Psoas muscle (tissue), 8 donors: ENCODE measurements around the gene WBP1L. TPM values are rescaled to one million over a fixed set of nuclear protein-coding genes. Genes with fewer than 3 reads are reported as not detected.
A peak's percentile ranks its signal among the peaks of the same experiment; 100 is the strongest.

Source experiments
- ATAC-seq, 4 donors: fragments of 200-7000 bp; cut with Tn5 transposase; one replicate each; pipeline ENCODE4 v1.9.1; 2020; ENCODE audit warnings: moderate library complexity in 3 of 4, mild to moderate bottlenecking in 2 of 4
- DNase-seq, 2 donors: peaks; one replicate each; pipeline ENCODE4 v3.0.0-alpha.2; 2020
- H3K27ac ChIP-seq: fragments of 200-600 bp; one replicate; pipeline ENCODE4 v1.8.0; 2022
- H3K27me3 ChIP-seq, 3 donors: fragments of 200-600 bp in 1 of 3; one replicate each; pipeline versions ENCODE4 v1.6.1 to v1.8.0; 2013 to 2022; ENCODE audit warnings: low read length in 2 of 3, mild to moderate bottlenecking in 2 of 3, moderate library complexity in 1 of 3; ENCODE audit not compliant: insufficient read depth in 3 of 3
- H3K36me3 ChIP-seq, 2 donors: fragments of 200-600 bp in 1 of 2; one replicate each; pipeline versions ENCODE4 v1.6.1 to v1.8.0; 2013 to 2022; ENCODE audit warnings: low read depth in 1 of 2, mild to moderate bottlenecking in 1 of 2, moderate library complexity in 1 of 2; ENCODE audit not compliant: insufficient read depth in 1 of 2
- H3K4me1 ChIP-seq: fragments of 200-600 bp; one replicate; pipeline ENCODE4 v1.8.0; 2022
- H3K4me3 ChIP-seq: fragments of 200-600 bp; one replicate; pipeline ENCODE4 v1.8.0; 2022; ENCODE audit warnings: mild to moderate bottlenecking
- H3K9me3 ChIP-seq: fragments of 200-600 bp; one replicate; pipeline ENCODE4 v1.8.0; 2022
- WGBS, 3 donors: extraction: QIAGEN DNeasy Blood & Tissue Kit; methylation state at CpG; one replicate each; pipeline versions ENCODE4 v1.1.6 to v1.1.7; 2013; 5-methylcytosine and 5-hydroxymethylcytosine counted together
- intact Hi-C, 2 donors: fragments of 100-400 bp; cut with DNase I; formaldehyde crosslinking; loops; one replicate each; pipeline versions ENCODE4 v1.11.0 to v1.14.2; 2022
- polyA plus RNA-seq, 3 donors: library from polyadenylated mRNA; stranded (reverse); fragments of 200-250 nt; gene quantifications; one replicate each; pipeline ENCODE4 v1.2.3, GENCODE V29; 2013
- total RNA-seq, 4 donors: library from RNA; stranded (reverse); fragmentation: NEBNext Ultra II Directional in 2 of 4; extraction: Animal tissue kit (Norgen Biotek cat#: 25700) in 2 of 4; gene quantifications; one replicate each; pipeline versions ENCODE4 v1.2.1 to v1.2.4, GENCODE V29; 2021 to 2023
- TF ChIP-seq, protein P1 (sequence below): fragments of 200-600 bp; IDR thresholded peaks from one replicate; pipeline ENCODE4 v1.8.0; 2022; ENCODE audit warnings: antibody characterized with exemption
- donor health status: healthy with polysubstance abuse.
- donor health status: DM: no; HTN: no; CAD: no; lungs with moderate emphysema.
- donor health status: Bipolar disorder and iron deficiency.
- donor health status: healthy.
- donor health status: DM: yes; HTN: yes; CAD: no.
- donor health status: DM: no; HTN: no; CAD: no.
- donor health status: DM: no; HTN: no; CAD: no.
- donor health status: DM: yes; HTN: yes; CAD: no.

Gene WBP1L
- total and polyA plus RNA-seq, 7 donors, result 26.4 to 77.2 (median 54.1) TPM

DNA sequence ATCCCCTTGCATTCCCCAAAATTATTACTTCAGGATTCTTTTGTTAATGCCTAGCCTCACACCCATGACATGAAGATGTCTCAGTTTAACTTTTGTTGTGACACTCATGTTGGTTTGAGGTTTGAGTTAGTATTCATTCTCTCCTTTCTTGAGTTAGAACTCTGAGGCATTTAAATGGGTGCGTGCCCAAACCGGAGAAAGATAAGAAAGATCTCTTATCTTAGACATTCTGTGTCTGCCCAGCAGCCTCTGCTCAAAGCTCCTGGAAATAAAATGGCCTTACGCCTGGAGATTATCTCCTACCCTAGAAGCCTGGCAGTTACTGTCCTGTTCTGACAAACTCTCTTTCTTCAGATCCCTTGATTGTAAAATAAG, 26.3 kb downstream of the WBP1L start:
- peaks cover 50% of the 10 kb centered on the region for H3K4me1 ChIP-seq
- H3K27ac ChIP-seq, result peak overlapping the region; percentile 98
- H3K27me3 ChIP-seq, result no peaks in the 10 kb centered on the region
- TF ChIP-seq, protein P1, sequence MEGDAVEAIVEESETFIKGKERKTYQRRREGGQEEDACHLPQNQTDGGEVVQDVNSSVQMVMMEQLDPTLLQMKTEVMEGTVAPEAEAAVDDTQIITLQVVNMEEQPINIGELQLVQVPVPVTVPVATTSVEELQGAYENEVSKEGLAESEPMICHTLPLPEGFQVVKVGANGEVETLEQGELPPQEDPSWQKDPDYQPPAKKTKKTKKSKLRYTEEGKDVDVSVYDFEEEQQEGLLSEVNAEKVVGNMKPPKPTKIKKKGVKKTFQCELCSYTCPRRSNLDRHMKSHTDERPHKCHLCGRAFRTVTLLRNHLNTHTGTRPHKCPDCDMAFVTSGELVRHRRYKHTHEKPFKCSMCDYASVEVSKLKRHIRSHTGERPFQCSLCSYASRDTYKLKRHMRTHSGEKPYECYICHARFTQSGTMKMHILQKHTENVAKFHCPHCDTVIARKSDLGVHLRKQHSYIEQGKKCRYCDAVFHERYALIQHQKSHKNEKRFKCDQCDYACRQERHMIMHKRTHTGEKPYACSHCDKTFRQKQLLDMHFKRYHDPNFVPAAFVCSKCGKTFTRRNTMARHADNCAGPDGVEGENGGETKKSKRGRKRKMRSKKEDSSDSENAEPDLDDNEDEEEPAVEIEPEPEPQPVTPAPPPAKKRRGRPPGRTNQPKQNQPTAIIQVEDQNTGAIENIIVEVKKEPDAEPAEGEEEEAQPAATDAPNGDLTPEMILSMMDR, result no peak
- no peak overlapping the region for H3K4me3 ChIP-seq
- peaks cover 0 to 5% of the 10 kb centered on the region in 2 donors for H3K36me3 ChIP-seq
- intact Hi-C loops, result loop anchor here in 1 of 2 donors (10.0 kb wide), 1 partner anchor 125 kb away; the partner anchor contains the start of gene TRIM8
- 92% methylated on average over 3 of the region's 3 CpGs for WGBS, 3 donors
- DNase-seq (no peak), ATAC-seq (no peak)
- no peaks in the 10 kb centered on the region for H3K9me3 ChIP-seq

DNA sequence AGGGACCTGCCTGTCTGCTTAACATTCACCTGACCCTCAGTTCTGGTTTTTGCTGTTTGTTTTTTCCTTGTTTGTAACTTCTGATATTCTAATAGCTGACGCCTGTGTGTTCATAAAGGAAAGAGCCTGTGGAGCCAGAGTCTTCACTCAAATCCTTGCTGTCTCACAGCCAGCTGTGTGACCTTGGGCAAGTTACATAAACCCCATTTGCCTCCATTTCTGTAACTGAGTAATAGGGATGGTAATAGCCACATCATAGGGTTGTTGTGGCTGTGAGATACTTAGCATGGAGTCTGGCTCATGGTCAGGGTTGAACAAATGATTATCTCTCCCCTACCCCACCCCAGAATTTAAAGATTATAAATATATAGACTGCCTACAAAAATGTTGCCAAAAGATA, 27.0 kb downstream of the WBP1L start:
- no peak overlapping the region for H3K4me3 ChIP-seq
- H3K36me3 ChIP-seq, result peaks cover 0 to 5% of the 10 kb centered on the region in 2 donors
- intact Hi-C loops, result loop anchor here in 1 of 2 donors (10.0 kb wide), 1 partner anchor 126 kb away; the partner anchor contains the start of gene TRIM8
- H3K27ac ChIP-seq, result peak overlapping the region; percentile 98
- WGBS, 3 donors, result 70 to 91% (median 73%) methylated on average over 1 of the region's 1 CpG
- ATAC-seq (no peak), DNase-seq (no peak)
- no peaks in the 10 kb centered on the region for H3K9me3 ChIP-seq
- TF ChIP-seq, protein P1, result no peak
- H3K27me3 ChIP-seq, result no peaks in the 10 kb centered on the region
- peaks cover 56% of the 10 kb centered on the region for H3K4me1 ChIP-seq

DNA sequence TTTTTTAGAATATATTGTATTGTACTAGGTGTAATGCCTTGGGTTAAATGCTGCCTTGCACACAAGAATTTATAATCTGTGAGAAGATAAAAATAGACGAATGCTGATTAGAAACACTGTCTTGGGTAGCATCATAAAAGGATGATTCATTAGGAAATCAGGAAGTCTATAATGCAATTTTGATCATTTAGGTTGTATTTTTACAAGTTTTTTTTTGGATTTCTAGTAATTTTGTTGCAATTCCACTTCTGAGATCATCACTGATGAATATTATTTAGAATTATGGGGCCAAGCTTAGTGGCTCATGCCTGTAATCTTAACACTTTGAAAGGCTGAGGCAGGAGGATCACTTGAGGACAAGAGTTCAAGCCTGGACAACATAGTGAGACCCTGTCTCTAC, 29.6 kb downstream of the WBP1L start:
- Histone ChIP-seq H3K36me3 (peaks cover 0 to 5% of the 10 kb centered on the region in 2 donors), H3K27ac (peak overlapping the region; percentile 98), H3K27me3 (no peaks in the 10 kb centered on the region), H3K9me3 (no peaks in the 10 kb centered on the region), H3K4me1 (peaks cover 66% of the 10 kb centered on the region), H3K4me3 (no peak overlapping the region)
- 5 to 41% (median 27%) methylated on average over 1 of the region's 1 CpG for WGBS, 3 donors
- TF ChIP-seq, protein P1, result no peak
- DNase-seq (no peak), ATAC-seq (no peak)
- intact Hi-C loops, result loop anchor here in 1 of 2 donors (10.0 kb wide), 1 partner anchor 129 kb away; the partner anchor contains the start of gene TRIM8

DNA sequence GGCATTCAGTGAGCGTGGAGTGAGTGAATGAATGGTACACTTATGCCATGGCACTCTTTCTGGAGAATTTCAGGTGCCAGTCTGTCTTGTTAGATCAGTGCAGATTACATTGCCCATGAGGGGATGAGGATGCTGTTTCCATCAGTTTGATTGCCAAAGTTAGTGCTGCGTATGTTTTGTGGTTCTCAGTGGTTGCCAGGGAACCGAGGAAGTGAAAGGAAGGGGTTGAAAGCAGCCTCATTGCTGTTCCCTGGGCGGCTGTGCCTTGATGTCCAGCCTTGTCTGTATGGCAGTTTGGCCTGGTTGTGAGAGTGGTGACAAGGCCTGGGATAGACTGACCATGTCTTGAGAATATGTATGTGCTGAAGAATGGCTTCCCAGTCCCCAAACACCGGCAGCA, 30.2 kb downstream of the WBP1L start:
- Histone ChIP-seq H3K27ac (peak overlapping the region; percentile 98), H3K27me3 (no peaks in the 10 kb centered on the region), H3K4me3 (no peak overlapping the region), H3K36me3 (peaks cover 0 to 5% of the 10 kb centered on the region in 2 donors), H3K4me1 (peaks cover 66% of the 10 kb centered on the region), H3K9me3 (no peaks in the 10 kb centered on the region)
- TF ChIP-seq, protein P1, result no peak
- 35 to 66% (median 59%) methylated on average over 5 of the region's 5 CpGs for WGBS, 3 donors
- ATAC-seq (no peak), DNase-seq (no peak)
- intact Hi-C loops, result loop anchor here in 1 of 2 donors (10.0 kb wide), 1 partner anchor 129 kb away; the partner anchor contains the start of gene TRIM8
